Natural killer cell (primary cell): ENCODE data around the gene OR51F2. TPM values are rescaled to one million over a fixed set of nuclear protein-coding genes. Genes with fewer than 3 reads are reported as not detected.

Experiments used
- ATAC-seq, 3 donors: fragments of 150-1000 bp in 2 of 3; fragments of 200-7000 bp in 1 of 3; cut with Tn5 transposase; 1 replicate in 1 of 3; 2 replicates in 2 of 3; pipeline ENCODE4 v1.10.0; 2021; ENCODE audit warnings: mild to moderate bottlenecking in 2 of 3, moderate library complexity in 2 of 3
- DNase-seq, 2 donors: peaks; one replicate each; pipeline versions ENCODE4 v3.0.0 to v3.0.0-alpha.2; 2013 to 2021; ENCODE audit warnings: mixed read lengths in 1 of 2
- H3K27ac ChIP-seq: one replicate; pipeline ENCODE4 v1.5.1; 2013; ENCODE audit warnings: mild to moderate bottlenecking, low read length
- H3K27me3 ChIP-seq: one replicate; pipeline ENCODE4 v1.6.1; 2013; ENCODE audit warnings: low read length; ENCODE audit not compliant: control insufficient read depth, insufficient read depth
- H3K36me3 ChIP-seq: one replicate; pipeline ENCODE4 v1.6.1; 2013; ENCODE audit warnings: low read length; ENCODE audit not compliant: control insufficient read depth, insufficient read depth
- H3K4me1 ChIP-seq: one replicate; pipeline ENCODE4 v1.6.1; 2013; ENCODE audit warnings: low read length; ENCODE audit not compliant: control insufficient read depth, insufficient read depth
- H3K4me3 ChIP-seq: one replicate; pipeline ENCODE4 v1.5.1; 2013; ENCODE audit warnings: low read length
- H3K9me3 ChIP-seq: one replicate; pipeline ENCODE4 v1.6.1; 2013; ENCODE audit warnings: low read length; ENCODE audit not compliant: control insufficient read depth, insufficient read depth
- H3K27ac Mint-ChIP-seq, 2 donors: one replicate each; pipeline ENCODE4 v1.8.0; 2022; ENCODE audit warnings: mild to moderate bottlenecking in 2 of 2, mixed read lengths in 2 of 2, moderate library complexity in 1 of 2
- H3K27me3 Mint-ChIP-seq, 2 donors: one replicate each; pipeline ENCODE4 v1.8.0; 2022; ENCODE audit warnings: low read depth in 2 of 2, mixed read lengths in 2 of 2
- H3K36me3 Mint-ChIP-seq: one replicate; pipeline ENCODE4 v1.8.0; 2022; ENCODE audit warnings: mixed read lengths
- H3K4me1 Mint-ChIP-seq, 2 donors: one replicate each; pipeline ENCODE4 v1.8.0; 2022; ENCODE audit warnings: mixed read lengths in 2 of 2
- H3K4me3 Mint-ChIP-seq: one replicate; pipeline ENCODE4 v1.8.0; 2022; ENCODE audit warnings: mild to moderate bottlenecking, moderate library complexity, mixed read lengths
- H3K9me3 Mint-ChIP-seq, 2 donors: one replicate each; pipeline ENCODE4 v1.8.0; 2022; ENCODE audit warnings: mixed read lengths in 2 of 2
- CTCF ChIP-seq: fragments of 200-600 bp; IDR thresholded peaks from one replicate; pipeline ENCODE4 v1.8.0; 2022; ENCODE audit warnings: antibody characterized with exemption
- WGBS: methylation state at CpG from one replicate; pipeline ENCODE4 v1.1.7; 2013; ENCODE audit warnings: missing lambda C conversion rate; ENCODE audit not compliant: insufficient coverage; 5-methylcytosine and 5-hydroxymethylcytosine counted together
- intact Hi-C: fragments of 100-400 bp; cut with micrococcal nuclease; formaldehyde crosslinking; loops from one replicate; pipeline ENCODE4 v1.14.2; 2022
- total RNA-seq, 4 donors: library from RNA; stranded (reverse); fragments of 120-200 nt in 1 of 4; gene quantifications; one replicate each; pipeline versions ENCODE4 v1.2.3 to v1.2.4, GENCODE V29; 2013 to 2022

Gene OR51F2
- total RNA-seq, 3 donors from 2014 or later (not counting 1 experiment from before 2014, with no cell fraction given), result not detected

GRCh38 chr11:4809246-4809645 is 11.9 kb upstream of the OR51F2 start:
- no peaks in the 10 kb centered on the region for H3K9me3 Mint-ChIP-seq
- H3K27ac Mint-ChIP-seq, result no peak overlapping the region
- no peak for DNase-seq
- intact Hi-C loops, result no loop called here
- no peaks in the 10 kb centered on the region for H3K36me3 Mint-ChIP-seq
- no peak for ATAC-seq
- TF ChIP-seq CTCF, result no peak
- no peaks in the 10 kb centered on the region for H3K36me3 ChIP-seq
- no peak overlapping the region for H3K27ac ChIP-seq
- H3K27me3 ChIP-seq, result no peaks in the 10 kb centered on the region
- no peaks in the 10 kb centered on the region for H3K4me1 ChIP-seq
- WGBS, result no CpG with 5 or more reads among the region's 2 CpGs
- no peaks in the 10 kb centered on the region for H3K9me3 ChIP-seq
- no peak overlapping the region for H3K4me3 ChIP-seq
- H3K27me3 Mint-ChIP-seq, result peaks cover 0 to 3% of the 10 kb centered on the region in 2 donors
- H3K4me1 Mint-ChIP-seq, result no peaks in the 10 kb centered on the region
- H3K4me3 Mint-ChIP-seq, result no peak overlapping the region

GRCh38 chr11:4825132-4825531 is 4.0 kb downstream of the OR51F2 start:
- H3K9me3 Mint-ChIP-seq, result peaks cover 0 to 2% of the 10 kb centered on the region in 2 donors
- TF ChIP-seq CTCF, result no peak
- Histone ChIP-seq H3K36me3 (no peaks in the 10 kb centered on the region), H3K4me3 (no peak overlapping the region), H3K9me3 (no peaks in the 10 kb centered on the region), H3K27ac (no peak overlapping the region), H3K4me1 (no peaks in the 10 kb centered on the region), H3K27me3 (no peaks in the 10 kb centered on the region)
- no peak overlapping the region for H3K27ac Mint-ChIP-seq
- no peak overlapping the region for H3K4me3 Mint-ChIP-seq
- ATAC-seq (no peak), DNase-seq (no peak)
- H3K36me3 Mint-ChIP-seq, result no peaks in the 10 kb centered on the region
- intact Hi-C loops, result no loop called here
- no peaks in the 10 kb centered on the region for H3K4me1 Mint-ChIP-seq
- peaks cover 12 to 16% of the 10 kb centered on the region in 2 donors for H3K27me3 Mint-ChIP-seq

GRCh38 chr11:4826425-4826824 is 5.3 kb downstream of the OR51F2 start:
- Mint-ChIP-seq H3K4me1 (no peaks in the 10 kb centered on the region), H3K9me3 (no peaks in the 10 kb centered on the region), H3K27ac (no peak overlapping the region), H3K36me3 (no peaks in the 10 kb centered on the region), H3K4me3 (no peak overlapping the region), H3K27me3 (peaks cover 7 to 16% of the 10 kb centered on the region in 2 donors)
- Histone ChIP-seq H3K36me3 (no peaks in the 10 kb centered on the region), H3K27ac (no peak overlapping the region), H3K4me1 (no peaks in the 10 kb centered on the region), H3K27me3 (no peaks in the 10 kb centered on the region), H3K9me3 (no peaks in the 10 kb centered on the region), H3K4me3 (no peak overlapping the region)
- ATAC-seq (no peak), DNase-seq (no peak)
- intact Hi-C loops, result no loop called here
- TF ChIP-seq CTCF, result no peak

- intact Hi-C loops, result no loop called here
- H3K4me1 Mint-ChIP-seq, result no peaks in the 10 kb centered on the region
- no peaks in the 10 kb centered on the region for H3K4me1 ChIP-seq
- no peaks in the 10 kb centered on the region for H3K36me3 ChIP-seq
- H3K4me3 ChIP-seq, result no peak overlapping the region
- H3K36me3 Mint-ChIP-seq, result no peaks in the 10 kb centered on the region
- no peak overlapping the region for H3K4me3 Mint-ChIP-seq
- H3K27ac ChIP-seq, result no peak overlapping the region
- no peak overlapping the region for H3K27ac Mint-ChIP-seq
- no peaks in the 10 kb centered on the region for H3K9me3 ChIP-seq
- ATAC-seq, result no peak
- TF ChIP-seq CTCF, result no peak
- no peak for DNase-seq
- no CpG with 5 or more reads among the region's 1 CpG for WGBS
- no peaks in the 10 kb centered on the region for H3K9me3 Mint-ChIP-seq
- H3K27me3 ChIP-seq, result no peaks in the 10 kb centered on the region
- H3K27me3 Mint-ChIP-seq, result no peaks in the 10 kb centered on the region
Observed at GRCh38 chr11:4830346-4830745, 9.2 kb downstream of the OR51F2 start.
